GM21423 (cell line): ENCODE measurements around the gene CNNM2.
A peak's percentile ranks its signal among the peaks of the same experiment; 100 is the strongest.
"Not testable (repeated sequence)": the region's sequence is repeated elsewhere in the genome, so short reads cannot be mapped to it uniquely, and the experiment has no call there.

Experiments used
- ATAC-seq: cut with Tn5 transposase; IDR thresholded peaks from one replicate; pipeline ENCODE4 v1.9.1; 2021; ENCODE audit warnings: mild to moderate bottlenecking, moderate library complexity; ENCODE audit not compliant: unreplicated experiment

The CNNM2 gene

DNA sequence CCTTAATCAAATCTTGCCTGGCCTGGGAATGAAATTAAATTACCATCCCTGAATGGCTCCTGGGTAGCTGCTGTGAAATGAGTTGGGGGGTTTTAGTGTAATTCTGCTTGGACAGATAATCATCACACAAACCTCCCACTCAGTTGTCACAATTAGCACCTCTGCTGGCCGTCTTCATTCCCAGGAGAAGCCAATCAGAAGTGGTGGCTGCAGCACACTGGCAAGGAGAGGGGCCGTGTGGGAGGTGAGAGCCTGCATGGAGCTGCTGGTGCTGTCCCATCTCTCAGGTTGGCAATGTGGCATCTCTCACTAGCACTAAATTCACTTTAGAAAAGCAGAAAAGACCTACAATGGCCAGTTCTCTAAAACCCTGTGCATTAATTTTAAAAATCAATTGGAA lies 182.5 kb downstream of the CNNM2 start:
- no peak for ATAC-seq

DNA sequence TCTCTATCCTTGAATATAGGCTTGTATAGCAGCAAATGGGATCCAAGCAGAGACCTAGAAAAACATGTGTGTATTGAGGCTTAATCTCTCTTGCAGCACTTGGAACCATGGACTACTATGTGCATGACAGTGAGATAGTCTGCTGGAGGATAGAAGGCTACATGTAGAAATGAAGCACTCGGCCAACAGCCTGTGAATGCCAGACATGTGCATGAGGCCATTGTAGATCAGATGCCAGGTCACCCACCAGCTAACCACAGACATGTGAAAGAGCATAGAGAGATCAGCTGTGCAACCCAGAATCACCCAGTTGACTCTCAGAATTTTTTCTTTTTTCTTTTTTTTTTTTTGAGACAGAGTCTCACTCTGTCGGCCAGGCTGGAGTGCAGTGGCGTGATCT lies 184.1 kb downstream of the CNNM2 start:
- ATAC-seq = no peak

DNA sequence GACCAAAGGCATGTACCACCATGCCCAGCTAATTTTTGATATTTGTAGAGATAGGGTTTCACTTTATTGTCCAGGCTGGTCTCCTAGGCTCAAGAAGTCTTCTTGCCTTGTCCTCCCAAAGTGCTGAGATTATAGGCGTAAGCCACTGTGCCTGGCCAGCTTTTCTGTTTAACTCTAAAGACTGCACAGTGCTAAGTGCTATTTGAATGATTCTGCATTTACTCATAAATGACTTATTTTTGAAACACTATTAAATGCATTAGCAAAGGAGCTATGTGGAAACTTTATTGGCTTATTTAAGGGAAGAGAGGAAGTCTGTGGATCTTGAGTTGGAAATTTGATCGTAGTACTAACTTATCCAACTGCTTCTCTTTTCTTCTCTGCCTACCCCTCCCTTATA lies 185.9 kb downstream of the CNNM2 start:
- no peak for ATAC-seq

DNA sequence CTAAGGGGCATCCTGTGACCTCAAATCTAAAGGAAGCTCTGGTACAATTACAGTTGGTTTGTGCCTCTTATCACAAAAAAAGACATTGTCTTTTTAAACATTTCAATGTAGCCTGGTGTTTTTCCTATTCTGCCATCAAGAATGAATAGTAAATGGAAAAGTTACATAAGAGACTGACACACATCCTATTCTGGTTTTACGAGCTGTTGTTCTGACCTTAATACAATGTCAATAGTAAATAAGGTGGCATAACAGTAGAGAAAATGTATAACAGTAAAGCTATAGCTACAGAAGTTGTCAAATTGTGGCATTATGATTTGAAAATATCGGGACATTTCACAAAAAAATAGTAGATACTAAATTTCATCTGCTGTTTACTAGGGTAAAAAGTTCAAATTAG lies 186.6 kb downstream of the CNNM2 start:
- no peak for ATAC-seq

DNA sequence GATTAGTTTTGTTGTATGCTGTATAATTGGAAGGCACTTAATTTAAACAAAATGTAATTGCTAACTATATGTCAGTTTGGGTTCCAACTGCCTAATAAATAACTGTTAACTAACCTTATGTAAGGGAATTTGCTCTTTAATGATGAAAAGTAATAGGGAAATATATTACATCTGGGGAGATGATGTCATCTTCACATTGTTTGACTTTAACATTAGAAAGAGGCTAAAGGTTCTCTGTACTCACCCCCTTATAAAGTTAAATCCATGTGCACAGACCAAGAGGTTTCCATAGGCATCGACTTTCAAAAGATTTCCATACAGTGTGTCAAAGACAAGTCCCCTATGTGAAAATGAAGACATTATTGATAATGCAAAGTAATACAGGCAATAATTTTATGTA lies 187.4 kb downstream of the CNNM2 start:
- ATAC-seq = no peak

- no peak for ATAC-seq
Measured at GRCh38 chr10:103106539-103106938, 188.4 kb downstream of the CNNM2 start.

DNA sequence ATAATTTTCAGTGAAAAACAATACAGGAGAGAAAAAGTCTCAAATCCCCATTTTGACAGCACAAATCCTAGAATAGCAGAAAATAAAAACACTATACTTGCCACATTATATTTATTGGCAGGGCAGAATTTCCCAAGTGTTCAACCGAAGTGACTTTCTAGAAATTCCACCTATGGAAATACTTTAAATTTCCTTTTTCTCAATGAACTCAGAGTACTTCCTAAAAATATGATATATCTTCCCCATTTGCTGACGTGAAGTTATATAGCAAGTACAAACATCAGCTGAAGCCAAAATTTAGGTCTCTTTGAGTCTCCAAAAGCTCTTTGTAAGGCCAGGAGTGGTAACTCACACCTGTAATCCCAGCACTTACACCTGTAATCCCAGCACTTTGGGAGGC lies 191.7 kb downstream of the CNNM2 start:
- ATAC-seq = no peak

DNA sequence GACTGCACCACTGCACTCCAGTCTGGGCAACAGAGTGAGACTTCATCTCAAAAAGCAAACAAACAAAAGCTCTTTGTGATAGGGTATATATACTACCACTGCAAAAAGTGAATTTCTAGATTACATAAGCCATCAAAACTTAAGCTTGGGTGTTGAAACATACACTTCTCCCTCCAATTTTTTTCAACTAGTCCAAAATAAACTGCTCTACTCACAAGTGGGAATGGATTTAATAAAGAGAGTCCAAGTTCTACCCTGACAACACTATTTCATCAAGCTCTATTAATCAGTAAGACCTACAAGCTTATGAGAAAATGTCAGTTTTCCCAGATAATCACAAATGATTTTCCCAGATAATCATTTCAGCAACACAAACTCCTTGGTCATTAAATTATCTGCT lies 192.3 kb downstream of the CNNM2 start:
- ATAC-seq = no peak

DNA sequence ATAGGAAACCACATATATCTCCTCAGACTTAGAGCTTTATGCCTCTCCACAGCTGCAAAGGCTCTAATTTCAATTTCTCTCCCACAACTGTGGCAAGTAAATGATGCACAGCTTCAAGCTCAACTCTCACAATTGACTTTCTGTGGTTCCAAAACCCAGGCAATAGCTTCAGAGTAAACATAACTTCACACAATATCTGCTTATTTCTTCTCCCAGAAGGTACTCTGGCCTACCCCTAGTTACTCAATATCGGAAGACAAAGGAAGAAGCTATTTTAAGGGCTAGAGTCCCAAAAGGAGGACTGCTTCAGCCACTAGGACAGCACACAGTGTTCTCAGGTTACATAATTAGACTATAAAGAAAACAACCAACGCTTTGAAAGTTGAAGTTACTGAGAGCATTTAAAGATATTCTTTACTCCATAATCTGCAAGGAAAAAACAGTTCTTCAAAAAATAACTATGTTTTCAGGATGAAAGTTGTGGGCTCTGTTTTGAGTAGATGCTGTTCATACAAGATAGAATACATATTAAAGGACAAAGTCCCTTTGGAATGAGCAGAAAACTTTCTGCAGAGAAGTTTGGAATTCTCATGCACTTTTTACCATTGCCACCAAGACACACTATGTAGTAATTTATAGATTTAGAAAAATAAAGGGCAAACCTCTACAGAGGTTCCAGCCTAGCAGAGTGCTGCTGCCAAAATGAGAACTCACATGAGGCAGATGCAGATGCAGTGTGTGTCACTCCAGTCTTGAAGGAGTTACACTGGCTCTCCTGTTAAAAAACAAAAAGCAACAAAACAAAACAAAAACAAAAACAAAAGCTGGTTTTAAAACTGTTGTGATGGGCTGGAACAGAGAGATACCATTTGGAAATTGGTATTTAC lies 193.2 kb downstream of the CNNM2 start:
- peak; percentile 74 for ATAC-seq

GRCh38 chr10:103111918-103112877 lies 194.1 kb downstream of the CNNM2 start:
- ATAC-seq = peak; percentile 63

DNA sequence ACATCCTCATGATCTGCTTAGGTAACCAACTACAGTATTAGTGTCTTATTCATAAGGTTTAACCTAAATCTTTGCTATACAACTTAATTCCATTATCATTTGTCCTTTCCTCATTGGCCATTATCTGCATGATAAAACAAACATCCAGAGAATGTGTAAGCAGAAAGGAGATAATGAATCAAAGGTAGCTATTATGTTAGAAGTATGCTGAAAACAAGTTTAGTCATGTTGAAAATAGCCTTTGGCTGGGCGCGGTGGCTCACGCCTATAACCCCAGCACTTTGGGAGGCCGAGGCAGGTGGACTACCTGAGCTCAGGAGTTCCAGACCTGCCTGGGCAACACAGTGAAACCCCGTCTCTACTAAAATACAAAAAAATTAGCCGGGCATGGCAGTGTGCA lies 196.8 kb downstream of the CNNM2 start:
- ATAC-seq = no peak

DNA sequence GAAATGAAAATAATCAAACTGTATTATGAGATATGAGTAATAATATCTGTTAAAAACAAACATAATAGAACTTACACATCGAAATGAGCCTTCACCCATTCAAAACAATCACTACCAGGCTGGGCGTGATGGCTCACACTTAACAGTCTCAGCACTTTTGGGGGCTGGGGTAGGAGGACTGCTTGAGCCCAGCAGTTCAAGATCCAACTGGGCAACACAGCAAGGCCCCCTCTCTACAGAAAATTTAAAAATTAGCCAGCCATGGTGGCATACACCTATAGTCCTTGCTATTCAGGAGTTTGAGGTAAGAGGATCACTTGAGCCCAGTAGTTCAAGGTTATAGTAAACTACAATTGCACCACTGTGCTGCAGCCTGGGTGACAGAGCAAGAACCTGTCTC lies 199.2 kb downstream of the CNNM2 start:
- no peak for ATAC-seq

- no peak for ATAC-seq
Measured at GRCh38 chr10:103120546-103120945, 202.5 kb downstream of the CNNM2 start.

GRCh38 chr10:103120977-103121735 lies 203.1 kb downstream of the CNNM2 start:
- no peak for ATAC-seq

GRCh38 chr10:103123282-103124024 lies 205.4 kb downstream of the CNNM2 start:
- no peak for ATAC-seq

- ATAC-seq = no peak
Measured at GRCh38 chr10:103124420-103125096, 206.5 kb downstream of the CNNM2 start.

DNA sequence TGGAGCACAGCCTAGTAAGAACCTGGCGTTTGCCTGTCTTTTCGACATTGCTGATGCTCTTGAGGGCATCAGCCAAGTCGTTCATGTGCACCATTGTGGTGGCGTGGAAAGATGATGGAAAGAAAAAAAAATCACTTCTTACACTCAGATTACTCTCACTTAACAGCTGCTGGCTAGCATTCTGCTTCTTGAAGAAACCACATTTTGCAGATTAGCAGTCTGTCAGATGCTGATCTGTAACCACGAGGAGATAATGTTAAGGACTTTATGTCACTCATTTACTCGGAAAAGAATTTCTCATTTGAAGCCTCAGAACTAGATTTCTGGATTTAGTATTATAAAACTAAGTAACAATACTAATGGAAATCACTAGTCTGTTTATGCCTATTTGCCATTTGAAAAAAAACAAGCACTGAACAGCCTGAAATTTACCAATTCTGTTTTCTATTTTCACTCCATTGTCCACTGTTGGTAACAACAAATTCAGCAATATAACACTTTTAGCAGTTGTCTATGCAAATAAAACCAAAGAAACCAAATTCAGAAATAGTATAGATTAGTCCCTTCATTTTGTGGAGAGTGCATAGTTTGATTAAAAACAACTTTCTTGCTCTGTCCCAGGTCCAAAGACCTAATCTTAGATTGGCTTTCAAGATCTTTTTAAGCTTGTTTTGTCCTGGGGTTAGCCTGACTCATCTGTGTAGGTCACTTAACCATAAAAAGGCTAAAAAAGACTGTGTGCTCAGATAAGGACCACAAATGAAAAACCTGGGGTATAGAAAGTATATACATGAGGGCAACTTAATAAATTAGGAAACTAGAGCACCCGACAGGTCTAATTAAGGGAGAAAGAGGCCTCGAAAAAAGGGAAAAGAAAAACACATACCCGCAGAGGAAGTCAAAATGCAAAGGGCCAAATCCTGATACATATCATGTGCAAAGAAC lies 207.5 kb downstream of the CNNM2 start:
- ATAC-seq = peak; percentile 85

GRCh38 chr10:103127241-103127640 lies 209.1 kb downstream of the CNNM2 start:
- ATAC-seq = no peak

DNA sequence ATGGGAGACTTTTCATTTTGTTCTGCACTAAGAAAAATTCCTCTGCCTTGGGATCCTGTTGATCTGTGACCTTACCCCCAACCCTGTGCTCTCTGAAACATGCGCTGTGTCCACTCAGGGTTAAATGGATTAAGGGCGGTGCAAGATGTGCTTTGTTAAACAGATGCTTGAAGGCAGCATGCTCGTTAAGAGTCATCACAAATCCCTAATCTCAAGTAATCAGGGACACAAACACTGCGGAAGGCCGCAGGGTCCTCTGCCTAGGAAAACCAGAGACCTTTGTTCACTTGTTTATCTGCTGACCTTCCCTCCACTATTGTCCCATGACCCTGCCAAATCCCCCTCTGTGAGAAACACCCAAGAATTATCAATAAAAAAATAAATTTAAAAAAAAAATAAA lies 212.1 kb downstream of the CNNM2 start:
- not testable (repeated sequence) for ATAC-seq
